Sigmoid colon (tissue), 7 donors: ENCODE results near the gene IL12RB1. TPM values are rescaled to one million over a fixed set of nuclear protein-coding genes. Genes with fewer than 3 reads are reported as not detected.

Source experiments
- DNase-seq: peaks from one replicate; pipeline ENCODE4 v3.0.0-alpha.2; 2019
- H3K27ac ChIP-seq, 4 donors: fragments of 200-600 bp; sonication (generic); one replicate each; pipeline ENCODE4 v1.5.1; 2016 to 2019; ENCODE audit warnings: mild to moderate bottlenecking in 1 of 4
- H3K27me3 ChIP-seq, 3 donors: fragments of 200-600 bp; sonication (generic); one replicate each; pipeline ENCODE4 v1.5.1; 2019; ENCODE audit warnings: mild to moderate bottlenecking in 1 of 3
- H3K36me3 ChIP-seq, 4 donors: fragments of 200-600 bp; sonication (generic); one replicate each; pipeline ENCODE4 v1.5.1; 2016 to 2019
- H3K4me1 ChIP-seq, 4 donors: fragments of 200-600 bp; sonication (generic); one replicate each; pipeline ENCODE4 v1.5.1; 2017 to 2019
- H3K4me3 ChIP-seq, 4 donors: fragments of 200-600 bp; sonication (generic); one replicate each; pipeline ENCODE4 v1.5.1; 2017 to 2019; ENCODE audit warnings: mild to moderate bottlenecking in 2 of 4, moderate library complexity in 1 of 4
- H3K9me3 ChIP-seq, 4 donors: fragments of 200-600 bp in 3 of 4; sonication (generic) in 3 of 4; one replicate each; pipeline versions ENCODE4 v1.5.1 to v1.6.1; 2013 to 2019
- CTCF ChIP-seq, 4 experiments: fragments of 450-650 bp in 3 of 4; fragments of 200-600 bp in 1 of 4; IDR thresholded peaks; one replicate each; pipeline ENCODE4 v1.5.1; 2016 to 2019; ENCODE audit warnings: antibody characterized with exemption in 4 of 4, mild to moderate bottlenecking in 3 of 4, moderate library complexity in 2 of 4
- EP300 ChIP-seq, 4 donors: sonication (generic); formaldehyde crosslinking; IDR thresholded peaks; one replicate each; pipeline ENCODE4 v1.6.1; 2017; ENCODE audit warnings: antibody characterized with exemption in 4 of 4
- POLR2A ChIP-seq, 2 donors: fragments of 450-650 bp; IDR thresholded peaks; one replicate each; pipeline ENCODE4 v1.6.1; 2016; ENCODE audit warnings: antibody characterized with exemption in 2 of 2, mild to moderate bottlenecking in 2 of 2, moderate library complexity in 2 of 2
- POLR2AphosphoS5 ChIP-seq, 4 donors: sonication (generic); formaldehyde crosslinking; IDR thresholded peaks; one replicate each; pipeline ENCODE4 v1.6.1; 2017; ENCODE audit warnings: antibody characterized with exemption in 4 of 4
- WGBS, 2 donors: extraction: QIAGEN DNeasy Blood & Tissue Kit; methylation state at CpG; one replicate each; pipeline ENCODE4 v1.1.7; 2013; 5-methylcytosine and 5-hydroxymethylcytosine counted together
- intact Hi-C: fragments of 100-400 bp; cut with DNase I; formaldehyde crosslinking; loops from one replicate; pipeline ENCODE4 v1.15.1; 2023
- polyA plus RNA-seq, 3 donors: library from polyadenylated mRNA; stranded (reverse); fragments of 200-250 nt; gene quantifications; one replicate each; pipeline ENCODE4 v1.2.3, GENCODE V29; 2013
- total RNA-seq, 4 donors: library from RNA; depleted of rRNA; stranded (reverse); fragments of >200 nt; gene quantifications; one replicate each; pipeline ENCODE4 v1.1.0, GENCODE V29; 2016
- donor health status: healthy with polysubstance abuse.
- donor health status: Bipolar disorder and iron deficiency.
- donor health status: healthy.

The IL12RB1 gene
- total and polyA plus RNA-seq, 7 donors, result 0.99 to 6.0 (median 2.0) TPM; not detected in 1

- intact Hi-C loops, result loop anchor here (10.0 kb wide), 1 partner anchor 304 kb away; the partner anchor contains the start of gene SSBP4
- Histone ChIP-seq H3K4me1 (peaks cover 0 to 19% (median 13%) of the 10 kb centered on the region in 4 donors), H3K27ac (peak overlapping the region in 2 of 4 donors; percentile 49 to 59), H3K36me3 (no peaks in the 10 kb centered on the region), H3K4me3 (peak overlapping the region; percentile 40 to 73 (median 65)), H3K27me3 (peaks cover 0 to 24% (median 17%) of the 10 kb centered on the region in 3 donors), H3K9me3 (no peaks in the 10 kb centered on the region)
- TF ChIP-seq POLR2A (IDR thresholded peaks at IDR 0.05), result peak in 1 of 2 donors; percentile 27
- no peak for TF ChIP-seq CTCF (IDR thresholded peaks at IDR 0.05)
- no peak for DNase-seq
- WGBS, 2 donors, result 14 to 43% methylated on average over 22 of the region's 22 CpGs
These were observed 24.0 kb upstream of the IL12RB1 start for GRCh38 chr19:18110609-18111232.

DNA sequence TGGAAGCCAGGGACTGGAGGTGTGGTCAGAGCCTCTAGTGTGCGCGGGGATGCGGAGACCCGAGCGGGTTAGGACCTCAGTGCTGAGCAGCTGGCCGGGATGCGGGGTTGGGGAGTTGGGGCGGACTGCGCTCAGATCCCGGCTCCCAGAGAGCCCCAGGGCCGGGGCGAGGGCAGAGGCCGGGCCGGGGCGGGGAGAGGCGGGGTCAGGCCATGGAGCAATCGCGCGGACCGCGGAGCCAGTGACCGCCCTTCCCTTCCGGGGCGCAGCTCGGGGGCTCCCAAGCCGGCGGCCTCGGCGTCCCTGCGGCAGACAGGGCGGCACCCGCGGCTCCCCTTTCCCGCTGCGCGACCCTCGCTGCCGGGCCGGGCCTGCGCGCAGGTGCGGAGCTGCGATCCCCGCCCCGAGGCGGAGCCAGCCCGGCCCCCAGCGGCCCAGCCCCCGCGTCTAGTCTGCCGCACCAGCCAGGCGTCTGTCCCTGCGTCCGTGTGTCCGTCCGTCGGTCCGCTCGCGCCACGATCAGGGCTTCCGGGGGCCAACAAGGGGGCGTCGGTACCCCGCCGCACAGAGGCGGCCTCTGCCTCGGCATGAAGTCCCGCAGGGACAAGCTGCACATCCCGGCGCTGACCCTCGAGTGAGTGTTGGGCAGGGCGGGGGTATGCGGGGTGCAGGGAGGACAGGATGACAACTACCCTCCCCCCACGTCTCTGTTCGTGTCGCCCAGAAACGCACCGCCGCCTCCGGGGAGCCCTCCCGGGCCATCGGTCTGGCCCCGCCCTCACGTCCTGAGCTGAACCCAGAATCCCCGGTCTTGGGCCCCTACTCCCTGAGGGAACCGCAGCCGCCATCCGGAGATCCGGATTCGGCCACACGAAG is 23.2 kb upstream of the IL12RB1 start:
- intact Hi-C loops, result loop anchor here (10.0 kb wide), 1 partner anchor 305 kb away; the partner anchor contains the start of gene SSBP4
- peak overlapping the region; percentile 49 to 59 (median 52) for H3K27ac ChIP-seq

GRCh38 chr19:18109341-18109732 is 22.6 kb upstream of the IL12RB1 start:
- H3K27ac ChIP-seq, result peak overlapping the region in 3 of 4 donors; percentile 49 to 59 (median 56)

More for the DNA sequence above, 23.2 kb upstream of the IL12RB1 start:
- H3K36me3 ChIP-seq, result no peaks in the 10 kb centered on the region
- peak in 1 of 4 donors; percentile 8 for TF ChIP-seq POLR2AphosphoS5 (IDR thresholded peaks at IDR 0.05)
- no peak for TF ChIP-seq EP300 (IDR thresholded peaks at IDR 0.05)
- no peak for TF ChIP-seq CTCF (IDR thresholded peaks at IDR 0.05)
- peaks cover 0 to 31% (median 17%) of the 10 kb centered on the region in 3 donors for H3K27me3 ChIP-seq
- no peaks in the 10 kb centered on the region for H3K9me3 ChIP-seq
- H3K4me1 ChIP-seq, result peaks cover 0 to 20% (median 13%) of the 10 kb centered on the region in 4 donors
- peak overlapping the region; percentile 40 to 73 (median 65) for H3K4me3 ChIP-seq
- 1% methylated on average over 92 of the region's 92 CpGs for WGBS, 2 donors
- peak; percentile 74 for DNase-seq

DNA sequence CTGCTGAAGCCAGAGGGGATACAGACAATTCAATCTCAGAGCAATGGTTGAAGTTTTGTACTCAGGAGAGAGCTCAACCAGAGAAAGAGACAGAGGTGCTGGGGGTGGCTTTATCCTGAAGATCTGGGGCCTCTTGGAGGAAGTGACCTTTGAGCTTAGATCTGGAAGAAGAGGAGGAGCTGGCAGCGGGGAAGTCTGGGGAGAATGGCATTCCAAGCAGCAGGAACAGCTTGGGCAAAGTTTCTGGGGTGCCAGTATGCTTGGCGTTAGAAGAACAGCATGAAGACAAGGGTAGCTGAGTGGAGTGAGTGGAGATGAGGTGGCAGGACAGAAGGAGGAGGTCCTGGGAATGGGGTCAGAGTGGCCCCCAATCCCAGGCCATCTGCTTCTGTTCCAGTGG is 22.2 kb upstream of the IL12RB1 start:
- no peak for TF ChIP-seq CTCF (IDR thresholded peaks at IDR 0.05)
- no peak for TF ChIP-seq POLR2A (IDR thresholded peaks at IDR 0.05)
- TF ChIP-seq EP300 (IDR thresholded peaks at IDR 0.05), result no peak
- no peak for TF ChIP-seq POLR2AphosphoS5 (IDR thresholded peaks at IDR 0.05)
- H3K9me3 ChIP-seq, result no peaks in the 10 kb centered on the region
- no peaks in the 10 kb centered on the region for H3K36me3 ChIP-seq
- H3K27me3 ChIP-seq, result peaks cover 0 to 31% (median 17%) of the 10 kb centered on the region in 3 donors
- peaks cover 0 to 26% (median 22%) of the 10 kb centered on the region in 4 donors for H3K4me1 ChIP-seq
- H3K27ac ChIP-seq, result no peak overlapping the region
- no peak overlapping the region for H3K4me3 ChIP-seq
- intact Hi-C loops, result no loop called here
- 15 to 61% methylated on average over 2 of the region's 2 CpGs for WGBS, 2 donors
- DNase-seq, result no peak

More at GRCh38 chr19:18109341-18109732, 22.6 kb upstream of the IL12RB1 start:
- Histone ChIP-seq H3K36me3 (no peaks in the 10 kb centered on the region), H3K27me3 (peaks cover 0 to 31% (median 17%) of the 10 kb centered on the region in 3 donors), H3K9me3 (no peaks in the 10 kb centered on the region), H3K4me3 (peak overlapping the region; percentile 40 to 73 (median 65)), H3K4me1 (peaks cover 0 to 26% (median 19%) of the 10 kb centered on the region in 4 donors)
- intact Hi-C loops, result no loop called here
- 17 to 46% methylated on average over 12 of the region's 12 CpGs for WGBS, 2 donors
- DNase-seq, result no peak
- no peak for TF ChIP-seq CTCF (IDR thresholded peaks at IDR 0.05)
- no peak for TF ChIP-seq POLR2A (IDR thresholded peaks at IDR 0.05)
- no peak for TF ChIP-seq EP300 (IDR thresholded peaks at IDR 0.05)
- TF ChIP-seq POLR2AphosphoS5 (IDR thresholded peaks at IDR 0.05), result no peak
